Endothelial cell of umbilical vein (primary cell): ENCODE results near the gene INAVA. TPM values are rescaled to one million over a fixed set of nuclear protein-coding genes. Genes with fewer than 3 reads are reported as not detected.
A peak's percentile ranks its signal among the peaks of the same experiment; 100 is the strongest.

Experiments
- BruUV-seq: library from RNA; stranded (reverse); fragments of 400-500 nt; replicated peaks from 2 replicates; lab custom pipeline; 2021; lab: Mats Ljungman, UMichigan
- CTCF ChIA-PET: fragments of 300-600, 350-600 bp; sonication (Branson Sonifier 250); formaldehyde crosslinking; loops from one replicate; lab custom pipeline; 2021; ENCODE audit warnings: antibody characterized with exemption, inconsistent platforms; lab: Charles Lee
- POLR2A ChIA-PET: fragments of 300-600, 350-600 bp; sonication (Branson Sonifier 250); formaldehyde crosslinking; loops from one replicate; lab custom pipeline; 2021; ENCODE audit warnings: antibody characterized with exemption, inconsistent platforms; lab: Charles Lee
- DNase-seq: peaks from one replicate; pipeline ENCODE4 v3.0.0-alpha.2; 2011; ENCODE audit warnings: low read depth, low spot score
- FAIRE-seq: peaks from 2 replicates; lab custom pipeline; 2011; peaks lifted over from hg19 to GRCh38; lab: Jason Lieb, UNC
- H2AFZ ChIP-seq: 2 replicates; pipeline ENCODE4 v1.6.0; 2012; ENCODE audit warnings: low read depth, low read length, control low read depth, inconsistent platforms
- H3K27ac ChIP-seq: 2 replicates; pipeline ENCODE4 v1.5.1; 2011; ENCODE audit warnings: low read depth, mild to moderate bottlenecking, control low read depth, low read length, moderate library complexity; ENCODE audit not compliant: insufficient read depth
- H3K27me3 ChIP-seq, 2 experiments: 2 replicates each; pipeline versions ENCODE4 v1.6.0 to v1.6.1; 2011; ENCODE audit warnings: low read length in 2 of 2, mixed read lengths in 1 of 2; ENCODE audit not compliant: control insufficient read depth in 2 of 2, insufficient read depth in 2 of 2
- H3K36me3 ChIP-seq, 2 experiments: 2 replicates in 1 of 2; 3 replicates in 1 of 2; pipeline ENCODE4 v1.5.1; 2011; ENCODE audit warnings: low read length in 2 of 2, mild to moderate bottlenecking in 1 of 2, moderate library complexity in 1 of 2; ENCODE audit not compliant: control insufficient read depth in 2 of 2, insufficient read depth in 2 of 2; ENCODE audit errors: extremely low read depth in 1 of 2
- H3K4me1 ChIP-seq: 3 replicates; pipeline ENCODE4 v1.5.1; 2011; ENCODE audit warnings: mild to moderate bottlenecking, low read length; ENCODE audit not compliant: control insufficient read depth, insufficient read depth; ENCODE audit errors: extremely low read depth
- H3K4me2 ChIP-seq: 2 replicates; pipeline ENCODE4 v1.6.1; 2011; ENCODE audit warnings: low read length, control low read depth, mixed read lengths; ENCODE audit not compliant: insufficient read depth
- H3K4me3 ChIP-seq, 3 experiments: fragments of 200-600 bp in 1 of 3; sonication (generic), shearing (Covaris generic) in 1 of 3; replicated peaks in 1 of 3; 2 replicates each; pipeline ENCODE4 v1.5.1; 2011 to 2016; ENCODE audit warnings: control low read depth in 3 of 3, low read length in 3 of 3, mild to moderate bottlenecking in 2 of 3, inconsistent platforms in 1 of 3, low read depth in 1 of 3, moderate library complexity in 1 of 3; ENCODE audit not compliant: insufficient read depth in 1 of 3
- H3K79me2 ChIP-seq: 2 replicates; pipeline ENCODE4 v1.6.0; 2012; ENCODE audit warnings: low read length, inconsistent platforms; ENCODE audit not compliant: control insufficient read depth, insufficient read depth
- H3K9ac ChIP-seq: replicated peaks from 2 replicates; pipeline ENCODE3; 2011; ENCODE audit warnings: low read length, control low read depth; ENCODE audit not compliant: insufficient read depth; ENCODE audit errors: extremely low read depth
- H3K9me1 ChIP-seq: replicated peaks from 3 replicates; pipeline ENCODE4 v1.6.0; 2011; ENCODE audit warnings: mild to moderate bottlenecking, low read length; ENCODE audit not compliant: control insufficient read depth, insufficient read depth; ENCODE audit errors: extremely low read depth
- H3K9me3 ChIP-seq: replicated peaks from 2 replicates; pipeline ENCODE4 v1.5.1; 2012; ENCODE audit warnings: low read length, inconsistent platforms; ENCODE audit not compliant: control insufficient read depth, insufficient read depth
- H4K20me1 ChIP-seq: replicated peaks from 2 replicates; pipeline ENCODE3; 2011; ENCODE audit warnings: mild to moderate bottlenecking, low read length; ENCODE audit not compliant: control insufficient read depth, insufficient read depth; ENCODE audit errors: extremely low read depth
- EZH2 ChIP-seq: IDR thresholded peaks from 2 replicates; pipeline ENCODE4 v1.6.1; 2012; ENCODE audit warnings: borderline replicate concordance, low read depth, mild to moderate bottlenecking, moderate library complexity, low read length, inconsistent platforms; ENCODE audit not compliant: severe bottlenecking
- FOS ChIP-seq: IDR thresholded peaks from 2 replicates; pipeline ENCODE4 v1.6.1; 2011; ENCODE audit warnings: mild to moderate bottlenecking, low read length, moderate library complexity, borderline replicate concordance; ENCODE audit not compliant: insufficient read depth
- GATA2 ChIP-seq: IDR thresholded peaks from 2 replicates; pipeline ENCODE4 v1.7.0; 2011; ENCODE audit warnings: low read depth, mild to moderate bottlenecking, moderate library complexity, mixed read lengths, low read length; ENCODE audit not compliant: insufficient read length, insufficient read depth
- JUN ChIP-seq: IDR thresholded peaks from 2 replicates; pipeline ENCODE4 v1.6.1; 2011; ENCODE audit warnings: borderline replicate concordance, low read depth; ENCODE audit not compliant: insufficient read length, insufficient read depth
- MYC ChIP-seq: IDR thresholded peaks from one replicate; pipeline ENCODE4 v1.6.1; 2011; ENCODE audit warnings: mild to moderate bottlenecking, low read depth, low read length
- POLR2A ChIP-seq: IDR thresholded peaks from 2 replicates; pipeline ENCODE4 v1.6.1; 2012; ENCODE audit warnings: low read depth, mild to moderate bottlenecking, control low read depth, low read length
- POLR2AphosphoS5 ChIP-seq: IDR thresholded peaks from 2 replicates; pipeline ENCODE4 v1.6.1; 2012; ENCODE audit warnings: low read depth, mild to moderate bottlenecking, control low read depth, low read length, moderate library complexity; ENCODE audit not compliant: insufficient read depth
- dilution Hi-C: fragments of 300-500 bp; cut with MboI; formaldehyde crosslinking; loops from one replicate; pipeline ENCODE4 v1.15.0; 2019; ENCODE audit warnings: low sequenced_read_pairs; ENCODE audit not compliant: extremely low pct_ligation_motif_present
- intact Hi-C: fragments of 100-400 bp; cut with micrococcal nuclease; formaldehyde crosslinking; loops from one replicate; pipeline ENCODE4 v1.10.0; 2022
- polyA plus RNA-seq, 4 experiments: library from polyadenylated mRNA; depleted of rRNA in 3 of 4; stranded (reverse) in 3 of 4; unstranded in 1 of 4; fragments of >200 nt; gene quantifications; 2 replicates each; pipeline versions ENCODE4 v1.2.1 to v1.2.3, GENCODE V29; 2011 to 2012; ENCODE audit warnings: missing spikeins in 1 of 4
- total RNA-seq: library from RNA; stranded (reverse); gene quantifications from 2 replicates; pipeline ENCODE4 v1.2.3, GENCODE V29; 2021
- TF ChIP-seq, protein P1 (sequence below): IDR thresholded peaks from 2 replicates; pipeline ENCODE4 v1.6.1; 2011; ENCODE audit not compliant: insufficient read depth, insufficient read length
- TF ChIP-seq, protein P2 (sequence below), 2 donors: IDR thresholded peaks; 1 replicate in 1 of 2; 2 replicates in 1 of 2; pipeline ENCODE4 v1.5.1; 2011; ENCODE audit warnings: low read length in 2 of 2, mild to moderate bottlenecking in 2 of 2, moderate library complexity in 2 of 2, control low read depth in 1 of 2, inconsistent platforms in 1 of 2, low read depth in 1 of 2; ENCODE audit not compliant: insufficient read depth in 1 of 2; ENCODE audit errors: extremely low read depth in 1 of 2

Gene INAVA
- total and polyA plus RNA-seq, 2 donors (not counting 3 experiments of a cell fraction or from before 2014, with no cell fraction given), result 0.42 TPM; not detected in 1

DNA sequence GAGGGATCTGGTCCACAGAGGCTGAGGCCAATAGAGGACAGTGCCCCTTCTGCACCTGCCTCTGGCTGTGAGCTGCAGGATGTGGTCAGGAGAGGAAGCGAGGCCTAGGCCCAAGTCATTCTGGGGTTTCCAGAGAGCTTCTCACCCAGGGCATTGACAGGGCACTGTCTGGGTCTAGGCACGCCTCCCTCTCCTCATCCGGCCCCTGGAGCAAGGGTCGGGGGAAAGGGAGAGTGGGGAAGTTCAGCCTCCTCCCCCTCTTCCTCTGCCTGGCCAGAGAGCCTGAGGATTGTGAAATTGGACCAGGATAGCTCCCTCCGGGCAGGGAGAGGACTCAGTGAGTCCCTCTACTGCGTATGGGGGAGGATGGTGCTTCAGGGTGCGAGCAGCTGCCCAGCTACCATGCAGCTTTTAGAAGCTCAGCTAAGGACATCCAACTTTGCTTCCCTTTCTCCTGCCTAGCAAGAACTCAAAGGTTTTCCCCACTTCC lies 6.3 kb upstream of the INAVA start:
- dilution Hi-C loops (no loop called here), intact Hi-C loops (no loop called here)
- Histone ChIP-seq H4K20me1 (no peaks in the 10 kb centered on the region), H3K27me3 (peaks cover 36 to 39% of the 10 kb centered on the region in 2 experiments), H3K4me1 (no peaks in the 10 kb centered on the region), H3K27ac (no peak overlapping the region), H3K9ac (no peak overlapping the region), H3K4me2 (no peak overlapping the region), H2AFZ (no peak overlapping the region), H3K79me2 (no peaks in the 10 kb centered on the region), H3K36me3 (no peaks in the 10 kb centered on the region), H3K9me1 (no peaks in the 10 kb centered on the region), H3K4me3 (no peak overlapping the region), H3K9me3 (no peaks in the 10 kb centered on the region)
- ChIA-PET POLR2A (no interaction called here), CTCF (interaction anchor here (1.0 to 2.3 kb wide), 5 partner anchors 9 to 266 kb away, joined by 3 to 7 read pairs (median 4); no protein-coding TSS in a partner anchor)
- FAIRE-seq (no peak), DNase-seq (no peak)
- peak; percentile 25 for TF ChIP-seq EZH2
- no peak for TF ChIP-seq MYC
- BruUV-seq, result no TSS peak

DNA sequence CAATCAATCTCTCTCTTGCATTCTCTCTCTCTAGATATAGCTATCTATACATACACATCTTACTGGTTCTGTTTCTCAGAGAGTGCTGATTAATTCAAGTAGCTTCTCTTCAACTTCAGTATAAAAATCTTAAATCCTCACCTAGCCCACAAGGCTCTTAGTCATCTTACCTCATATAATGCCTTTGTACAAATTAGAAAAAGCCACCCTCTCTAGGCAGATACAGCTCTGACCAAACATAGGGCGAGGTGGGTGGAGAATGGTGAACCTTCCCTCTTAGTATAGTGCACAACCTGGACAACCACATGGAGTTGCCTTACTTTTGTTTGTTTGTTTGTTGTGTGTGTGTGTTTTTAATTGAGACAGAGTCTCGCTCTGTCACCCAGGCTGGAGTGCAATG lies 5.1 kb upstream of the INAVA start:
- Histone ChIP-seq H3K36me3 (no peaks in the 10 kb centered on the region), H3K4me2 (no peak overlapping the region), H3K4me1 (no peaks in the 10 kb centered on the region), H3K27ac (no peak overlapping the region), H3K79me2 (no peaks in the 10 kb centered on the region), H2AFZ (no peak overlapping the region), H4K20me1 (no peaks in the 10 kb centered on the region), H3K4me3 (no peak overlapping the region), H3K9me1 (no peaks in the 10 kb centered on the region), H3K27me3 (peaks cover 39 to 46% of the 10 kb centered on the region in 2 experiments), H3K9me3 (no peaks in the 10 kb centered on the region), H3K9ac (no peak overlapping the region)
- DNase-seq, result no peak
- dilution Hi-C loops (no loop called here), intact Hi-C loops (no loop called here)
- TF ChIP-seq POLR2A (no peak), POLR2AphosphoS5 (no peak), MYC (no peak), EZH2 (no peak), GATA2 (no peak), FOS (no peak), JUN (no peak)
- TF ChIP-seq, protein P1, sequence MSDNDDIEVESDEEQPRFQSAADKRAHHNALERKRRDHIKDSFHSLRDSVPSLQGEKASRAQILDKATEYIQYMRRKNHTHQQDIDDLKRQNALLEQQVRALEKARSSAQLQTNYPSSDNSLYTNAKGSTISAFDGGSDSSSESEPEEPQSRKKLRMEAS, result no peak
- TF ChIP-seq, protein P2, sequence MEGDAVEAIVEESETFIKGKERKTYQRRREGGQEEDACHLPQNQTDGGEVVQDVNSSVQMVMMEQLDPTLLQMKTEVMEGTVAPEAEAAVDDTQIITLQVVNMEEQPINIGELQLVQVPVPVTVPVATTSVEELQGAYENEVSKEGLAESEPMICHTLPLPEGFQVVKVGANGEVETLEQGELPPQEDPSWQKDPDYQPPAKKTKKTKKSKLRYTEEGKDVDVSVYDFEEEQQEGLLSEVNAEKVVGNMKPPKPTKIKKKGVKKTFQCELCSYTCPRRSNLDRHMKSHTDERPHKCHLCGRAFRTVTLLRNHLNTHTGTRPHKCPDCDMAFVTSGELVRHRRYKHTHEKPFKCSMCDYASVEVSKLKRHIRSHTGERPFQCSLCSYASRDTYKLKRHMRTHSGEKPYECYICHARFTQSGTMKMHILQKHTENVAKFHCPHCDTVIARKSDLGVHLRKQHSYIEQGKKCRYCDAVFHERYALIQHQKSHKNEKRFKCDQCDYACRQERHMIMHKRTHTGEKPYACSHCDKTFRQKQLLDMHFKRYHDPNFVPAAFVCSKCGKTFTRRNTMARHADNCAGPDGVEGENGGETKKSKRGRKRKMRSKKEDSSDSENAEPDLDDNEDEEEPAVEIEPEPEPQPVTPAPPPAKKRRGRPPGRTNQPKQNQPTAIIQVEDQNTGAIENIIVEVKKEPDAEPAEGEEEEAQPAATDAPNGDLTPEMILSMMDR (IDR thresholded peaks at IDR 0.05; ENCODE audit: extremely low read depth in 1 of 2, insufficient read depth in 1 of 2, low read depth in 1 of 2, low read length in 2 of 2), result no peak
- FAIRE-seq, result no peak
- ChIA-PET CTCF (interaction anchor here (2.3 kb wide), 1 partner anchor 11 kb away, joined by 7 read pairs; no protein-coding TSS in a partner anchor), POLR2A (no interaction called here)
- BruUV-seq, result no TSS peak
